Left forelimb (tissue), 1 donor: ENCODE measurements around the gene AMBP.

ENCODE experiments used
- DNase-seq: peaks from one replicate; pipeline ENCODE4 v3.0.0-alpha.2; 2018; ENCODE audit warnings: low spot score

AMBP gene

DNA sequence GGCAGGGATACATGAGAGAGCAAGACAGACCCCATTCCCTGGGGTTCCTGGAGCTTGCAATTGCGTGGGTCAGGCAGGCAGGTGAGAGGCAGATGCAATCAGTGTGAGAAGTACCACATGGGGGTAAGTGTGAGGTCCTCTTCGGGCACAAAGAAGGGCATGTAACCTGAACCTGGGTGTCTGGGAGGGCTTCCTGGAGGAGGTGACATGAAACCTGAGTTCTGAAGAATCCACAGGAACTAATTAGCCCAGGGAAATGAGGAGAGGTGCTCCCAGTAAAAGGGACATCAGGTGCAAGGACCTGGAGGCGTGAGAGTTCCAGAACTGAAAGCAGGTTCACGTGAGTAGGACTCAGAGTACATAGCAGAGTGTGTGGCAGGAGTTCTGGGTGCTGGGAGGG lies 2.5 kb downstream of the AMBP start:
- DNase-seq = no peak

DNA sequence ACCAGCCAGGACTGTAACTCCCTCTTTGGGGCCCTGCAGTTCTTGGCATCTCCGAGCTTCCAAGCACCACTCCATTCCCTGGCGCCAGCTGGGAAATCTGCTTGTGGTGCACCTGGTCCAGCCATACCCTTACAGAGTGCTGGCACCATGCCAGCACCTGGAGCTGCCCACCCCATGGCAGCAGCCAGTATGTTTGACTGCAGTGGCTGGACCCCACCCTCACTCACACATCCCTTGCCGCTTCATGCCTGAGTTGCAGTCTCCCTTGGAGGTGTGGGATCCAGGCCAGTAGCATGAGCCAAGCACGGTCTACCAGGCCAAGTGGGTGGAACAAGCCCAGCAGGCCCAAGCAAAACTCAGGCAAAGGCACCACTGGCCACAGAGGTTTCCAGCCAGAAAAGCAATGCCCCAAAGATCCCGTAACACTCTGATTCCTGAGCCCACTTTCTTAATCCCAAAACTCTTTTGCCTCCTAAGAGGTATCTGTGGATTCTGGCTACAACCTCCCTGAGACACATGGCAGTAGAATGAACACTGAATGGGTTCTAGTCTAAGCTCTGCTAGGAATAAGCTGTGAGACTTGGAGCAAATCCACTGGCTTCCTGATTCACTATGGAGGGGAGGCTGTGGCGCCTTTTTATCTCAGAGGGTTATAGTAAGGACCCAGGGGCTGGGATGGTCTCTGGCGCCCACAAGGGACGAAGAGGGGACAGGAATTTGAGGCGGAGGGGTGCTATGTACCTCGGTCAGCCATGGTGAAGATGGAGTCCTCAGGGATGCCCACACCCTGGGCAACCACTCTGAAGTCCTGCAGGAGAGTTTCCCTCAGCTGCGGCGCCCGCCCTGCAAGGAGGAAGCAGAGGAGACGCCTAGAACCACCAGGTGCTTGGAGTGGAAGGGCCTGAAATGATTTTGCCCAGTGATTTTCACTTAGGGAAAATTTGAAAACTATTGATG lies 5.6 kb downstream of the AMBP start:
- no peak for DNase-seq

DNA sequence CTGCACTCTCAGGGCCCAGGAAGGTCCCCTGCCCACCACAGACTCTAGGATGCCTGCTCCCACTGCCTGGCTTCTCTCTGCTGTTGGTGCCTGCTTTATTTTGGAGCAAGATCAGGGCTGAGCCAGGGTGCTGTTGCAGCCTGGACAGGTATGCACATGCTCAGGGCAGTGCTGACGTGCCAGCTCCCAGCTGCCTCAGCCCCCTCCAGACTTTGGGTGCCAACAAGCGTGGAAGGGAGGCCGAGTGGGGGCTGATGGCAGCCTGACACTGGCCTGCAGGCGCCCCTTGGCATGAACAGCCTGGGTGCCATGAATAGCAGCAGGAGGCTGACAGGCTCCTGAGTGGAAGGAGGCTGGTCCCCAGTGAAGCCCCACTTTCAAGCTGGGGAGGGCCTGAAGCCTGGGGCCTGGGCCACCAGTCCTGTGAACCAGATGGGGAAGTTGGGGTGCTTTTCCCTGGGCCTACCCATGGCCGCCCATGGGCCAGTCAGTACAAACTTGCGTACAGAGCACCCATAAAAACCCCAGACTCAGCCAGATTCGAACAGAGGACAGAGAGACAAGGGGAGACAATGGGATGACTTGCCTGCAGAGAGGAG lies 6.8 kb downstream of the AMBP start:
- DNase-seq = no peak

DNA sequence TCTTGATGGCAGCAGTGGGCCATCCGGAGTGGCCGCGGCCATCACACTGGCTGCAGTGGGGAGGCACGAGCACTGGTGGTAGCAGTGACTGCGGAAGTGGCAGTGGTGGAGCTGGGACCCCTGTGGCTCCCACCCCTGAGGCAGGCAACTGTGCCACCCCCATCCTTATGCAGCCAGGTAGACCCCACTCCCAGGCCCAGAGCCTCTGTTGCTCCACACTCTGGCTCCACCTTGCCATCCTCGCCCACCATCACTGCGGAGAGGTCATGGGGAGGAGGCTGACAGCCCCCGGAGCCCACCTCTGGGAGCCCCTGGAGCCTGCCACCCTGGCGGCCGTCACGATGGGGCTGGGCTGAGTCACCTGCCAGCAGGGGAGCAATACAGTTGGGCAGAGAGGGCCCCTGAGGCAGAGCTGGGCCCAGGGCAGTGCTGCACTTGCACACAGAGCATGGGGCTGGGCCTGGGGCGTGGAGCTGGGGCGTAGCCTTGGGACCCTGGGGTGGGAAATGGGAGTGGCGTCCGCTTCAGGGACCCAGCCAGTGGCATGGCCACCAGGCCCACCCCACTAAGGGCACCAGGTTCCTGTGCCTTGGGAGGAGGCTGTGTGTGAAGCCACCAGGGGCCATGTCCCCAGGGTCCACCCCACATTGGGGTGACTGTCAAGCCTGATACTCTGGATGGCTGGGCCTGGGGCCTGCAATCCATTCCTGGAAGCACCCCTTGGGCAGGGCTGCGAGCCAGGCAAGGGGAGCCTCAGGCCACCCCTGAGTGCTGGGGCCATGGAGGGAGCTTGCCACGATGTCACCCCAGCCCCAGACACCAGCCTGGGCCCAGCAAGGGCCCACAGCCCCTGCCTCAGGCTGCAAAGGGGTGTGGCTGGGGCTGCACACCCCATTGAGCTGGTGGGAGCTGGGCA lies 7.7 kb downstream of the AMBP start:
- no peak for DNase-seq

DNA sequence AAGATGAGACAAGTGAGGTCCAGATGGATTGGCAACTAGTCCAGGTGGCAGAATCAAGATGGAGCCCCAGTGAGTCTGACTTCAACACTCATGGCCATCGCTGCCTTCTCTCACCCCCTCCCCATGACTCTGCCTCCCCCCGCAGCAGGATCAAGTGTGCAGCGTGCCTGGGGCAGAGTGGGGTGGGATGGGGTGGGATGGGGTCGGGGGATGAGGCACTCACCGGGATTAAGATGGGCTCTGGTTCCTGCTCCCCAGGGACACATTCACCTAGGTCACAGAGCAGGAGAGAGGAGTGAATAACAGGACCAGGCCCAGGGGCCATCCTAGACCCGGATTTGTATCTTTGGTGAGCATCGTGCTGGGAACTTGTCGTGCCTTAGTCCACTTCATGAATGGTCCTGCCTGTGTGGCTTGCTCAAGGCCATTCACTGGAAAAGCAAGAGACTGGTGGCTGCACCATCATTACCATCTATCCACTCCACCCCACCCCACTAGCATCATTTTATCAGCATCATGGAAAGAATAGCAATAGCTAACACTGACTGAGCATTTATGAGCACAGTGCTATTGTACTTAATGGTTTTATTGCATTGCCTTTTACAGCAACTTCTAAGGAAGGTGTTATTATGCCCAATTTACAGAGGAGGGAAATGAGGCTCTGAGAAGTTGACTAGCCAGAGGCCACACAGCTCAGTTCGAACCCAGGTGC lies 8.5 kb downstream of the AMBP start:
- no peak for DNase-seq

DNA sequence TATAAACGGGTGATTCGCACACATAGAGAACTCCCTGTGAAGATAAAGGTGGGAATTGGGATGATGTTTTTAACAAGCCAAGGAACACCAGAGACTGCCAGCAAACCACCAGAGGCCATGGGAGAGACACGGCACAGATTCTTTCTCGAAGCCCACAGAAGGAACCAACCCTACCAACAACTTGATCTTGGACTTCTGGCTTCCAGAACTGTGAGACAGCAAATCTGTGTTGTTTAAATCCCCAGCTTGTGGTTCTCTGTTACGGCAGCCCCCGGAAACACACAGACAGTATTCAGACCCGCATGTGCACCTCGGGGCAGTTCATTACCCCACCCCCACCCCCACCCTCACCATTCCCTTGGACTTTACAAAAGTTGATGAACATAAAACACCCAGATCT lies 12.8 kb downstream of the AMBP start:
- no peak for DNase-seq

DNA sequence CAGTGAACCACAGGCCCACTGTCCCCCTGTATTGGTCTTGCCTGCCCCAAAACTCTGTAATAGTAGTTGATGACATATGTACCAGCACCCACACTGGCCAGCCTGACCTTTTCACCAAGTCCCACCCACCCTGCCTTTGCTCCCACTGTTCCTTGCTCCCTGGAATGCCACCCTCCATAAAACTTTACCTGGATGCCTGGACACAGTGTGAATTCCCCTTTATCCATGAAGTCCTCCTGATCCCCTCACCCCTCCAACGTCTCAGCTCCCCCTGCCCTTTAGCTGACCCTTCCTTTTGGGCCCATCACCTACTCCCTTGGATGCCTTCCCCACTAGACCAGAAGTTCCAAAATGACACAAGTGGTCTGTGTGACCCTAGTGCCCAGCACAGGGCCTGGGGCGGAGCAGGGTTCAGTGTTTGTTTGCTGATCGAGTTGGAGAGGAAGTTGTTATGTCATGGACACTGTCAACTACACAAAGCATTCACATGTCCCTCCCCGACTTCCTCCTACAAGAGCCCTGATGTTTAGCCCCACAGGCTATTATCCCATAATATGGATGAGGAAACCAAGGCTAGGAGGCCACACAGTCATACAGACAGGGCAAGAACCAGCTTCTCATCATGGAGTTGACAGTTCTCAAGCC lies 16.1 kb downstream of the AMBP start:
- no peak for DNase-seq

DNA sequence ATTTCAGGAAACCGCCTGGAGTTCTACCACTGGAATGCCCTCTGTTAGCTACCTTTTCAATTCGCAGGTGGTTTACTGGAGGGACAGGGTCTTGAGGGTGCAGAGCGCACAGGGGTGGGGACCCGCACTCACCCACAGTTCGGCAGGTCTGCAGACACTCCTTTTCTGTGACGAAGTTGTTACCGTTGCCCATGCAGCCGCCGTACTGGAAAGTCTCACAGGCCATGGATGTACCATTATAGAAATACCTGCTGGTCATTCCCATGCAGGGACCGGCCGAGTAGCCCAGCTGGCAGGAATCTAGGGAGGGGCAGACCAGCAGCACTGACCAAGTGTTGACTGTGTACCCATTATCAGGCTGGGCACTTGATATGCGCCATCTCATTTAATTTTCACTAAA lies 16.8 kb downstream of the AMBP start:
- no peak for DNase-seq

DNA sequence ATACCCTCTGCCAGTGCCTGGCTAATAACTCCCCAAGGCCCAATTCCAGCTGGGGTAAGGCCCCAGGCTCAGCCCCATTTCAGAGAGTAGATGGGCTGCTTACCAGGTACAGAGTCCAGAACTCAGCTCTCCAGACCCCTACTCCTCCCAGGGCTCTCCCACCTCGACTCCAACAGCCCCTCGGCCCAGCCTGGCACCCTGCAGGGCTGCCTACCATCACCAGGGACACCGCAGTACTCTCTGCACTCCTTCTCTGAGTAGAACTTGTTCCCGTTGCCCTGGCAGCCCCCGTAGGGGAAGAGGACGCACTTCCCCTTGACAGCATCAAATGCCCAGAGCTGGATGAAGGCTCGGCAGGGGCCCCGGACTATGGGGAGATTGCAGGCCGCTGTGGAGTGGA lies 17.4 kb downstream of the AMBP start:
- DNase-seq = peak; percentile 44

DNA sequence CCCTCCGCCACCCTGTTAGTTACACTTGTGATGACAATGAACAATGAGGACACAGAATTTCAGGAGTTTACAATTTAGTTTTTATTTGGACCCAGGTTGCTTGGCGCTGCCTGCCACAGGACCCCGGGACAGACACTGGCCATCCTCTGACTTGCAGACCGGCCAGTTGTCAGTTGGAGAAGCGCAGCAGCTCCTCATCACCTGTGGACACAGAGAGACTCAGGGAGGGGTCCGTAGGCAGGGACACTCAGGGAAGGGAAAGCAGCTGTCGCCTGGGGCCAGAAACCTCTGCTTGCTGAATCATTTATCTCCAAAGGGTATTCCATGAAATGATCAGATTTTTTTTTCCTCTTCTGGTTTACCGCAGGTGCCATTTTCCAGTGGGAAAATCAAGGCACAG lies 18.0 kb downstream of the AMBP start:
- peak; percentile 60 for DNase-seq

DNA sequence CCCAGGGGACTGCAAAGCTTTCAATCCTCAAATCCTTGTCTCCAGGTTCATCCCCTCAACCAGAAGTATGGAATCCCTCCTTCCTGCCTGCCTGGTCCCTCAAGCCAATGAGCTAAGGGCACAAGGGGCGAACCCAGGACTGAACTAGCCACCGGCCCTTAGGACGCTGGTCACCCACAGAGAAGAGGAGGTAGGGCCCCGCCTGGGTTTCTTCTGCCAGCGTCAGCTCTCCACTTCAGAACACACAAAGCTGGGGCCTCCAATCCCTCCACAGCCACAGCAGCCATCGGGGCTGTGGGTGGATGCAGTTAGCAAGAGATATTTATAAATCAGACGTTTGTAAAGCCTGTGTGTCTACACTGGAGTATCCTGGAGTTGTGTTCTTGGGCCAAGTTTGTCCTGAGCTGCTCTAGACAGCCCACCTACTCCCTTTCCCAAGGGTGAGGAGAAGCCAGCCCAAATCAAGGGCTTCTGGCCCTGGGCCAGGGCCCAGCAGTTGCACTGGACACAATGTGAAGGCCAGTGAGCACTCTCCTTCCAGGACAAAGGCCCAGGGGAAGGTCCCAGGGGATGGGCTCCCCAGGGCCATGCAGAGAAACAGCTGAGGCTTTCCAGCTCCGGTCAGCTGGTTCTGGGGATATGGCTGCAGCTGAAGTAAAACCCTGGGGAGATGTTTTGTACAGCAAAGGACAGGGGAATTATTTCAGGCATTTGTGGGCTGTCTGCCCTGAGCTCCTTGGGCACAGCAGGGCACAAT lies 18.9 kb downstream of the AMBP start:
- DNase-seq = peak; percentile 68

DNA sequence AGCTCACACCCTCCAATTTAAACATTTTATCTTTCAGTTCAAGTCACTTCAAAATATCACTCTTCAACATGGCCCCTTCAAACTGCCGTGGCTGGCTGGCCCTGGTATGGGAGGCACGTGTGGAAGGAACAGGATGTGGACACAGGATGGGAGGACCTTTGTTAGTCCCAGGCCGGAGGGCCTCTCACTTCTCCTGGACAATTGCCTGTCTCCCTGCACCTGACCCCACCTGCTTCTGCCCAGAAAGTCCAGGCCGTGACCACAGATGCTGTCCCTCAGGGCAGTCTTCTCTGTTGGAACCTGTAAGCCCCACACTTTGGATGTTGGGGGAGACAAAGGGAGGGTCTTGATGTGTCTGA lies 19.4 kb downstream of the AMBP start:
- peak; percentile 55 for DNase-seq

DNA sequence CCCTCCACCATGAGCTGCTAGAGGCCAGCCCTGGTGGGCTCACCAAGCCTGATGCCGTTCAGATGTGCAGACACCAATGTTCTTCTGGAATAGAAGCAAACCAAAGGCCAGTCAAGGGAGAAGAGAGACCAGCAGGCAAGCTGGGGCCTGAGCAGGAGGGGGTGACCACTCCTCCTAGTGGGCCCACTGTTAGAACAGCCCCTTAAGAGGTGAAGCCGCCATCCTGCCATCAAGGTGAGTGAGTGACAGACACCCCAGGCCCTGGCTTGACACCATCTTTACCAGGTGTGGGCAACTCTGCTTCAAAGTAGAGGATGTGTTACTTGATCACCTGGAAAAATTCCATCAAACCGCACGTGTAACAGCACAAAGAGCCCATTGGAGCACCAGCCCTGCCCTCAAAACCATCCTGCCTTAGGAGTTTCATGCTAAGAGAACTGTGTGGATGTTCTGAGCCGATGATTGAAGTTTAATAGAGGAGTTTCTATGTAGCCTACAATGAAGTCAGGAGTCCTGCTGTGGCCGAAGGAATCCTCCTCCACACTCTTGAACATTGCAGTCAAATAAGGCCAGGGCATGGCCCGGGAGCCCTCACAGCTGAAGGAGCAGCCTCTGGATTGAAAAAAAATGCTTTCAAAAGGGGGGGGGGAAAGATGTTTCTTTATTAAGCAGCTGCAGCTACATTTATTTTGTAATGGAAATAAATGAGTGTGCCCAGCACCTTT lies 20.8 kb downstream of the AMBP start:
- no peak for DNase-seq

DNA sequence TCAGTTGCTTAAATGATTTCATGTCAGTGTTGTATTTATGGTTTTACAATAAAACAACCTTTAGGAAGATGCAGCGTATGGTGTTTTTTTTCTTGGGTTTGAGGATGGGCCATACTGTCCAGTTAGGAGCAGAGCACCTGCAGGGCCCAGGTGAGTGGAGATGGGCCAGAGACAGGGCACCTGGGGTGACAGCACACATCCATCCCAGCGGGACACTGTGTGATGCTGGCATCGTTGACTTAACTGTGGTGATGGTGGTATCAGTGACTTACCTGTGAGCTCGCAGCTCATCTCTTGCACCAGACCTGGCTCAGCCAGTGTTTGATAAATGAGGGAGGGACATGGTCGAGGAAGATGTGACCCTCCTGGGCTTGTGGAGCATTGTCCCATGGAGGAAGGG lies 21.6 kb downstream of the AMBP start:
- DNase-seq = peak; percentile 36

DNA sequence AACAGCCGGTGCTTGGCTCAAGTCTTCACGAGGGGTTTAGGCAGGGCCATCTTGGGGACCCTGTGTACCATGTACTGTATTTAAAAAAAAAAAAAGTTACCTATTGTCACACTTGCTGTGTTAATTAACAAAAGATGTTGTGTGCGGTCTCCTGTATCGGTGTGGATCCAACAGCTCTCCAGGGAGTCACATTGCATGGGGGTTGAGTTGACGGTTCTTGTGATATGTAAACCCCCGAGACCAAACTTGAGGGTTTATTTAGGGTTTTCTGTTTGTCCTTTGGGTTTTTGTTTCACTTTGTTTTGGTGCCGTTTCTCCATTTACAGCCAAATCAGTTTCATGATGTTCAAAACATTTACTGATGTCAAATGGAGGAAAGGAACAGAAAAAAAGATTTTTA lies 22.2 kb downstream of the AMBP start:
- DNase-seq = no peak

DNA sequence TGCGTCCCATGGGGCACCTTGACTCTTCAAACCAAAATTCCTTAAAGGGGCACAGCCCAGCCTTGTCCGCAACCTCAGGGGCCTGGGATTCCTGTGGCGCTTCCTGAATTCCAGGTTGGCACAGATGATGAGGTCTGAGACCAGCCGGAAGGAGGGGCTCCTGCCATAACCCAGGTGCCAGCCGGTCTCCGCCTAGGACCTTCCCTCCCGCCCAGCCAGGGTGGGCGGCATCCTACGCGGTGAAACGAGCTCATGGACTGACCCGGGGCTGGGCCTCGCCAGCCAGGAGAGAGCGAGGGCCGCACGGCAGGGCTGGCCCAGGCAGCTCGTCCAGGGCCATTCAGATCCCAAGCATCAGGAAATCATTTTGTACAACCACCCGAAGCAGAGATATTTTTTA lies 23.0 kb downstream of the AMBP start:
- peak; percentile 61 for DNase-seq

DNA sequence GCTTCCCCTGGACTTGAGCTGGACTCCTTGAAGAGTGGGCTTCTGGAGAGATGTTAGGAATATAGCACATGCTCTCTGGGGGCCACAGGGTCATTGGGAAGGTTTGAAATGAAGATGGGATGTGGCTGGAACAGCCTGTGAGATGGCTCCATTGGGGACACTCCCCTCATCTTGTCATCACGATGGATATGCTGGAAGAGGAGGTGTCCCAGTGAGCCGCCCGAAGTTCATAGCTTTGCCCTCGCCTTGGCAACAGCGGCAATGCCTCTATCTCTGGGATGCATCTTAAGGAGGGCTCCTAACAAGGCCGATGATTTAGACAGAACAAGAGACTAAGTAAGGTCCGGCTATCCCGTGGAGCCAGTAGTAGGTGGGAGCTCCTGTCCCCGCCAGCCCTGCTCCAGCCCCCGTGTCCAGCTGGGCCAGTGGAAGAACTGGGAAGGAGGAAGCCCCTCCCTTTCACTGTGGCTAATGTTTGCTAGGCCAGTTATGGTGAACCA lies 23.9 kb downstream of the AMBP start:
- peak; percentile 40 for DNase-seq

DNA sequence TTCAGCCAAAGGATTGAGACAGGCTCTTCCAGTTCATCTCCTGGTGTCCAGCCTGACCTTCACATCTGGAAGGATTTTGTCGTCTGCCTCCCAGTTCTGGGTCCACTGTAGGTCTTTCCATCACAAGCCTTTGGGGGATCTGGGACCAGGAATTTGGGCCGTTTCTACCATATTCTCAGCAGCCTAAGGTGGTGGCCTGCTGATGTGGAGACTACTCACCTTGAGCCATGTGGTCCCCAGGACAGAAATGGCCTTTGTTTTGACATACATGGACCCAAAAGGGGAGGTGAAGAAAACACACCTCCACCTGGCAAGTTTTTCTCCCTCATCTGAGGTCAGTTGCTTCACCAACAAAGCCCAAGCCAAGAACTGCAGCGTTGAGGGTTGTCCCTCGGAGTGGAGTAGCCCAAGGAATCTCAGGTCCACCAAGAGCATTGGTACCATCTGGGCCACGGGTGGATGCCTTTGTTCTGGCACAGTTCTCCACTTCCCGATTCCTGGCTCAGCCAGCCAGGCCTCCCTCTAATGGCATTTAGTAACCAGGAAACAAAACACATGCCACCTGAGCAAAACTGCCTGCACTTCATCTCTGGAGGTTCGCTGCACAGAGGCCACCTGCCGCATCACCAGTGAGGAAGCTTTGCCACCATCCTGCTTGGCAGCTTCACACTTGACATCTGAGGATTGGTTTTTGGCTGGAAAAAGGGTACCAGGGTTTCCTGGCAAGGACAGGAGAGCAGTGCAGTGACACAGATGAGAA lies 24.7 kb downstream of the AMBP start:
- peak; percentile 53 for DNase-seq

DNA sequence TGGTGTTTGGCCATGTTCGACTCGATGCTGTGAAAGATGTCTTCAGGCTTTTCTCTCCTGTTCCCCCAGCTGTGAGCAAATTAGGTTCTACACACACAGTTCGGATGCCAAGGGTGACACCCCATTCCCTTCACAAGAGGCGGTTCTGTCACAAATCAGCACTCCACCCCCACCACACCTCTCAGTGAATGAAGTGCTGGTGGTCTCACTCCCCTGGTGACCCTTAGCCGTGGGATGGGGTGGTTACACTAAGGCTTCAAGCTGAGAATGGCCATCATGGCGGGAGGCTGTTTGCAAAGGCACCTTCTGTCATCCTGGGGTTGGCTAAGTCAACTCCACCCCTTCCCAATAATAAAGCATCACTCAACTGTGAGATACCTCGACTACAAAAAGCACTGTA lies 26.4 kb downstream of the AMBP start:
- DNase-seq = no peak
